GM13976 (cell line): Measurements from ENCODE around the gene ELP4.

Experiments used
- DNase-seq: peaks from one replicate; pipeline ENCODE4 v3.0.0; 2012; ENCODE audit warnings: low spot score
- CTCF ChIP-seq: IDR thresholded peaks from 2 replicates; pipeline ENCODE4 v1.5.1; 2012; ENCODE audit warnings: borderline replicate concordance, mild to moderate bottlenecking; ENCODE audit not compliant: insufficient read depth; ENCODE audit errors: extremely low read depth, missing control alignments, control extremely low read depth
- in situ Hi-C: fragments of 300-500 bp; cut with MboI; formaldehyde crosslinking; loops from one replicate; pipeline ENCODE4 v1.12.0; 2022; ENCODE audit warnings: low sequenced_read_pairs, mixed read lengths, inconsistent platforms; ENCODE audit not compliant: unreplicated experiment

The ELP4 gene

GRCh38 chr11:31706357-31706756, 196.8 kb downstream of the ELP4 start:
- DNase-seq = no peak
- no peak for TF ChIP-seq CTCF
- in situ Hi-C loops = no loop called here

DNA sequence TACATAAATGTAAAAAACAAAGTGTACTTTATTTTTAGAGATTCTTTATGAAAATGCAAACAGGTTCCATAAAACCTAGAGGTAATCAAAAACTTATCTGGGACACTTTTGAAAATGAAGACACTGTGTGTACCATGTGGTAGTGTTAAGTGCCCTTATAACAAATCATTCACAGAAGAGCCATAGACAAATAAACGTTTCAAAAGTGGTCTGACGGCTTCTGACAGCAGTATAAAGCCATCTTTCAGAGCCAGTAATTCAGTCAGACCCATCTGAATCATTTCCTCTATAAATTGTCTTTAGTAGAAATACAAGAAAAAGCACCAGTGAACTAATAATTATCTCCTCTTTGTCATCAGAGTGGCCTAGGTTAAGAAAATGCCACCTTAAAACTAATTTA, 201.6 kb downstream of the ELP4 start:
- TF ChIP-seq CTCF = no peak

GRCh38 chr11:31712851-31713250, 203.3 kb downstream of the ELP4 start:
- no peak for DNase-seq
- in situ Hi-C loops = no loop called here
- no peak for TF ChIP-seq CTCF

More for the DNA sequence above, 201.6 kb downstream of the ELP4 start:
- DNase-seq = no peak
- in situ Hi-C loops = no loop called here

DNA sequence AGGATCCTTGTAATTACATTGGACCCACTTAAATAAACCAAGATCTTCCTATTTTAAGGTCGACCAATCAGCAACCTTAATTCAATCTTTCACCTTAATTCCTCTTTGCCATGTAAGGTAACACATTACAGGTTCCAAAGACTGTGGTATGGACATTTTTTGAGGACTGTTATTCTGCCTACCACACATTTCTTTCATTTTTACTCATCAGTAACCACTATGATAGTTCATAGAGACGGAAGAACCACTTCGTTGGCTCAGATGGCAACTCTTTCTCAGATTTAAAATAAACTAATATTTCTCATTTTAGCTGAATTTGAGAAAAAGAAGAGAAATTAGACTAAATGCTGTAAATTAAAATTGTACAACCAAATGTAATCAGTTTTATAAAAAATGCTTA, 205.3 kb downstream of the ELP4 start:
- TF ChIP-seq CTCF = no peak
- no peak for DNase-seq
- in situ Hi-C loops = no loop called here

GRCh38 chr11:31720225-31720624, 210.7 kb downstream of the ELP4 start:
- DNase-seq = no peak
- no peak for TF ChIP-seq CTCF
- in situ Hi-C loops = no loop called here

GRCh38 chr11:31720671-31721365, 211.3 kb downstream of the ELP4 start:
- TF ChIP-seq CTCF = no peak
- no peak for DNase-seq
- in situ Hi-C loops = no loop called here

GRCh38 chr11:31722754-31723153, 213.2 kb downstream of the ELP4 start:
- no peak for TF ChIP-seq CTCF
- DNase-seq = no peak
- in situ Hi-C loops = no loop called here
